ENCODE results near the gene HOXD4.

DNA sequence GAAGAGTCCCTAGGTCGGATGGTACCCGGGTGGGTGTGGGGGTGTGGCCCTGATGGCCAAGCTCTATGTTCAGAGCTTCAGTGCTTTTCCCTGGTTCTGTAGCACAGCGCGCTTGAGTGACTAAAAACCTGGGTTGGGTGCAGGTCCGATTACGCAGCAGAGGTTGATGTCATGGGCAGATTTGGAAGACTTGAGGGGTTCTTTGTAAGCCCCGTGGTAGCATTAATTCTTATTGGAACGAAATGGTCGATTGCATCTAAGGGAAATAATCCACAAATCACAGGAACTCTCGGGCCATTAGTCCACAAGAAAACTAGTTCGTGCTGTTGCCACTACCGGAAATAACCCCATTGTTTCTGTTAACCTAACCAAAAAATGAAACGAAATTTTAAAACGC lies 12.8 kb upstream of the HOXD4 start:
- TF ChIP-seq, protein P1, sequence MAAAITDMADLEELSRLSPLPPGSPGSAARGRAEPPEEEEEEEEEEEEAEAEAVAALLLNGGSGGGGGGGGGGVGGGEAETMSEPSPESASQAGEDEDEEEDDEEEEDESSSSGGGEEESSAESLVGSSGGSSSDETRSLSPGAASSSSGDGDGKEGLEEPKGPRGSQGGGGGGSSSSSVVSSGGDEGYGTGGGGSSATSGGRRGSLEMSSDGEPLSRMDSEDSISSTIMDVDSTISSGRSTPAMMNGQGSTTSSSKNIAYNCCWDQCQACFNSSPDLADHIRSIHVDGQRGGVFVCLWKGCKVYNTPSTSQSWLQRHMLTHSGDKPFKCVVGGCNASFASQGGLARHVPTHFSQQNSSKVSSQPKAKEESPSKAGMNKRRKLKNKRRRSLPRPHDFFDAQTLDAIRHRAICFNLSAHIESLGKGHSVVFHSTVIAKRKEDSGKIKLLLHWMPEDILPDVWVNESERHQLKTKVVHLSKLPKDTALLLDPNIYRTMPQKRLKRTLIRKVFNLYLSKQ (tag by site-specific recombination; IDR thresholded peaks at IDR 0.05; ENCODE audit: borderline replicate concordance) = no peak
- TF ChIP-seq ZBTB21 (tag by site-specific recombination; IDR thresholded peaks at IDR 0.05) (no peak), SALL2 (tag by site-specific recombination; IDR thresholded peaks at IDR 0.05; ENCODE audit: borderline replicate concordance) (no peak), SETDB1 (IDR thresholded peaks at IDR 0.05; ENCODE audit: insufficient read length, low read length) (no peak), ZNF707 (tag by site-specific recombination; IDR thresholded peaks at IDR 0.05) (no peak), HOXD13 (CRISPR knock-in tag; IDR thresholded peaks at IDR 0.05; ENCODE audit: borderline replicate concordance) (no peak), ZNF571 (tag by site-specific recombination; IDR thresholded peaks at IDR 0.05) (no peak), ZNF121 (tag by site-specific recombination; IDR thresholded peaks at IDR 0.05) (no peak), ZNF157 (tag by site-specific recombination; IDR thresholded peaks at IDR 0.05) (no peak)
- TF ChIP-seq, protein P2, sequence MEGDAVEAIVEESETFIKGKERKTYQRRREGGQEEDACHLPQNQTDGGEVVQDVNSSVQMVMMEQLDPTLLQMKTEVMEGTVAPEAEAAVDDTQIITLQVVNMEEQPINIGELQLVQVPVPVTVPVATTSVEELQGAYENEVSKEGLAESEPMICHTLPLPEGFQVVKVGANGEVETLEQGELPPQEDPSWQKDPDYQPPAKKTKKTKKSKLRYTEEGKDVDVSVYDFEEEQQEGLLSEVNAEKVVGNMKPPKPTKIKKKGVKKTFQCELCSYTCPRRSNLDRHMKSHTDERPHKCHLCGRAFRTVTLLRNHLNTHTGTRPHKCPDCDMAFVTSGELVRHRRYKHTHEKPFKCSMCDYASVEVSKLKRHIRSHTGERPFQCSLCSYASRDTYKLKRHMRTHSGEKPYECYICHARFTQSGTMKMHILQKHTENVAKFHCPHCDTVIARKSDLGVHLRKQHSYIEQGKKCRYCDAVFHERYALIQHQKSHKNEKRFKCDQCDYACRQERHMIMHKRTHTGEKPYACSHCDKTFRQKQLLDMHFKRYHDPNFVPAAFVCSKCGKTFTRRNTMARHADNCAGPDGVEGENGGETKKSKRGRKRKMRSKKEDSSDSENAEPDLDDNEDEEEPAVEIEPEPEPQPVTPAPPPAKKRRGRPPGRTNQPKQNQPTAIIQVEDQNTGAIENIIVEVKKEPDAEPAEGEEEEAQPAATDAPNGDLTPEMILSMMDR (tag by site-specific recombination; IDR thresholded peaks at IDR 0.05) = no peak
- TF ChIP-seq, protein P3, sequence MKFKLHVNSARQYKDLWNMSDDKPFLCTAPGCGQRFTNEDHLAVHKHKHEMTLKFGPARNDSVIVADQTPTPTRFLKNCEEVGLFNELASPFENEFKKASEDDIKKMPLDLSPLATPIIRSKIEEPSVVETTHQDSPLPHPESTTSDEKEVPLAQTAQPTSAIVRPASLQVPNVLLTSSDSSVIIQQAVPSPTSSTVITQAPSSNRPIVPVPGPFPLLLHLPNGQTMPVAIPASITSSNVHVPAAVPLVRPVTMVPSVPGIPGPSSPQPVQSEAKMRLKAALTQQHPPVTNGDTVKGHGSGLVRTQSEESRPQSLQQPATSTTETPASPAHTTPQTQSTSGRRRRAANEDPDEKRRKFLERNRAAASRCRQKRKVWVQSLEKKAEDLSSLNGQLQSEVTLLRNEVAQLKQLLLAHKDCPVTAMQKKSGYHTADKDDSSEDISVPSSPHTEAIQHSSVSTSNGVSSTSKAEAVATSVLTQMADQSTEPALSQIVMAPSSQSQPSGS (tag by site-specific recombination; IDR thresholded peaks at IDR 0.05; ENCODE audit: low read depth) = no peak
- TF ChIP-seq, protein P4, sequence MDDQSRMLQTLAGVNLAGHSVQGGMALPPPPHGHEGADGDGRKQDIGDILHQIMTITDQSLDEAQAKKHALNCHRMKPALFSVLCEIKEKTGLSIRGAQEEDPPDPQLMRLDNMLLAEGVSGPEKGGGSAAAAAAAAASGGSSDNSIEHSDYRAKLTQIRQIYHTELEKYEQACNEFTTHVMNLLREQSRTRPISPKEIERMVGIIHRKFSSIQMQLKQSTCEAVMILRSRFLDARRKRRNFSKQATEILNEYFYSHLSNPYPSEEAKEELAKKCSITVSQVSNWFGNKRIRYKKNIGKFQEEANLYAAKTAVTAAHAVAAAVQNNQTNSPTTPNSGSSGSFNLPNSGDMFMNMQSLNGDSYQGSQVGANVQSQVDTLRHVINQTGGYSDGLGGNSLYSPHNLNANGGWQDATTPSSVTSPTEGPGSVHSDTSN (CRISPR knock-in tag; IDR thresholded peaks at IDR 0.05) = no peak
